Osteocyte (in vitro differentiated cells): ENCODE data around the gene ZSWIM8. TPM values are rescaled to one million over a fixed set of nuclear protein-coding genes. Genes with fewer than 3 reads are reported as not detected.
A peak's percentile ranks its signal among the peaks of the same experiment; 100 is the strongest.

Source experiments
- DNase-seq: peaks from one replicate; pipeline ENCODE4 v3.0.0; 2021; ENCODE audit warnings: mixed read lengths; ENCODE audit not compliant: unreplicated experiment; ENCODE audit errors: extremely low spot score
- H3K27ac Mint-ChIP-seq: one replicate; pipeline ENCODE4 v1.8.0; 2021; ENCODE audit warnings: mild to moderate bottlenecking, mixed read lengths; ENCODE audit not compliant: unreplicated experiment
- H3K27me3 Mint-ChIP-seq: one replicate; pipeline ENCODE4 v1.8.0; 2021; ENCODE audit warnings: mixed read lengths; ENCODE audit not compliant: unreplicated experiment
- H3K36me3 Mint-ChIP-seq: one replicate; pipeline ENCODE4 v1.8.0; 2021; ENCODE audit warnings: mixed read lengths; ENCODE audit not compliant: unreplicated experiment
- H3K4me1 Mint-ChIP-seq: one replicate; pipeline ENCODE4 v1.8.0; 2021; ENCODE audit warnings: mixed read lengths; ENCODE audit not compliant: unreplicated experiment
- H3K4me3 Mint-ChIP-seq: one replicate; pipeline ENCODE4 v1.8.0; 2021; ENCODE audit warnings: mild to moderate bottlenecking, moderate library complexity, mixed read lengths; ENCODE audit not compliant: unreplicated experiment
- H3K9me3 Mint-ChIP-seq: one replicate; pipeline ENCODE4 v1.8.0; 2021; ENCODE audit warnings: mixed read lengths; ENCODE audit not compliant: unreplicated experiment
- CTCF ChIP-seq: fragments of 200-600 bp; sonication (generic); IDR thresholded peaks from 2 replicates; pipeline ENCODE4 v1.5.0; 2021; ENCODE audit warnings: antibody characterized with exemption, mild to moderate bottlenecking, moderate library complexity
- total RNA-seq: library from RNA; stranded (reverse); gene quantifications from 2 replicates; pipeline ENCODE4 v1.2.1, GENCODE V29; 2021

The ZSWIM8 gene
- total RNA-seq, 1 donor from 2014 or later: 186 TPM

GRCh38 chr10:73806176-73806950 lies 21.0 kb downstream of the ZSWIM8 start:
- no peaks in the 10 kb centered on the region for H3K27me3 Mint-ChIP-seq
- H3K27ac Mint-ChIP-seq: no peak overlapping the region
- no peak for TF ChIP-seq CTCF
- H3K4me1 Mint-ChIP-seq: peaks cover 16% of the 10 kb centered on the region
- peaks cover 35% of the 10 kb centered on the region for H3K36me3 Mint-ChIP-seq
- H3K4me3 Mint-ChIP-seq: no peak overlapping the region
- H3K9me3 Mint-ChIP-seq: no peaks in the 10 kb centered on the region
- no peak for DNase-seq

- H3K4me1 Mint-ChIP-seq: peaks cover 17% of the 10 kb centered on the region
- no peaks in the 10 kb centered on the region for H3K9me3 Mint-ChIP-seq
- H3K4me3 Mint-ChIP-seq: no peak overlapping the region
- no peak for DNase-seq
- no peak for TF ChIP-seq CTCF
- no peak overlapping the region for H3K27ac Mint-ChIP-seq
- H3K36me3 Mint-ChIP-seq: peaks cover 31% of the 10 kb centered on the region
- H3K27me3 Mint-ChIP-seq: no peaks in the 10 kb centered on the region
Observed at GRCh38 chr10:73807471-73807870, 22.1 kb downstream of the ZSWIM8 start.

DNA sequence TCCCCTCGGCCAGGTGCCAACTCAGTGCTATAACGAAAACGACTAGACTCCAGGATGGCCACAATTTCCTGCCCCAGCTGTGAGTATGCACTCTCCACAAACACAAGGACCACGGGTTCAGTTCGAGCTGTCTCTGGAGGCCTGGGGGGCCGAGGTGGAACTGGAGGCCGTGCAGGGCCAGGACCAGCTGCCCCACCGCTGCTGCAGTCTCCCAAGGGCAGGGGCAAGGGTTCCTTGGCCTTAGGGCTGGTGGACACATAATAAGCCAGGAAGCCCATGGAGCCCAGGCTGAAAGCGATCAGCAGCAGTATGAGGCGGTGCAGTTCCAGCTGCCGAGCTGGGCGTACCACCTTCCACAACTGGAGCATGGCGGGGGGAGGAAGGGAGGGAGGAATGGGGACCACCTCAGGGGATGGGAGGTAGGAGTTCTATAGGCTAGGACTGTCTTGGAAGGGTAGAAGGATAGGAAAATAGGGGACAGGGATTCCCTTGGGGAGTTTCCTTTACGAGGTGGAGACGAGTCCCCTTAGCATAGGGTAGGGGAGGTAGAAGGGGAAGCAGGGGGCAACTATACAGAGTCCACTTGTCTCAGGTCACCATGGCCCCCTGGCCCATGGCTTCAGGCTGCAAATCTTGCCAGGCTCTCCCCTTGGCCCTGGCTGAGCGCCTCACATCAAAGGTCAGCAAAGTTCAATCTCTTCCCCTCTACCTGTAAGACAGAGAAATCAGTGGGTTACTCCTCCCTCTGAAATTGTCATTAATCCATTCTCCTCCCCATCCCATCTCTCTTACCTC lies 22.8 kb downstream of the ZSWIM8 start:
- Mint-ChIP-seq H3K9me3 (no peaks in the 10 kb centered on the region), H3K4me1 (peaks cover 19% of the 10 kb centered on the region), H3K36me3 (peaks cover 31% of the 10 kb centered on the region), H3K4me3 (no peak overlapping the region), H3K27ac (no peak overlapping the region), H3K27me3 (no peaks in the 10 kb centered on the region)
- DNase-seq: no peak
- TF ChIP-seq CTCF: no peak

DNA sequence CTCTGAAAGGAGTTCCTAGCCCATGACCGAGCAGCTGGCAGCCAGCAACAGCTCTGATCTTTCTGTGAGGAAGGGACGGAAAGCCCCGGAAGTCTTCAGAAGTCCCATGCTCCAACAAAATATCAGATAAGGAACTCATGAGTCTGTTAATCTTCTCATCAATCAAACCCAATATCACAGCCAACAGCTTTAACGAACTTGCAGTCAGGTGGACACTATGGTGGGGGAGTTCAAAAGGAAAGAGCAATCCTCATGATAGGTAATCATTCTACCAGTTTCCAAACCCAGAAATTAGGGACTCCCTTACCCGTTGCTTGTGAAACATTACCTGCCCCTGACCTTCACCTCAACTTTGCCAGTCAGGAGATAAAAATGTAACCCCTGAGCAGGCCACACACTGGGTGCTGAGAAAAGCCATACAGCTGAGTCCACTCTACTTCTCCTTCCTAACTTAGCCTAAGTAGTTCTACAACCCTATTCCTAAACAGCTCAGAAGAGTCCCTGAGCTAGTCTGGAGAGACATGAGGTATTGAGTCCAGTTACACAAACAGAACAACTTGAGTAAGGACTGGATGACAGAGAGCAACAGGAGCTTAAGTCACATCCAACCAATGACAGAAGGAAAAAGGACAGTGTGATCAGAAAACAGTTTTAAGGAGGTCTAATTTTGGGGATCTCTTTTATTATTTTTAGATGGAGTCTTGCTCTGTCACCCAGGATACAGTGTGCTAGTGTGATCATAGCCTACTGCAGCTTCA lies 23.8 kb downstream of the ZSWIM8 start:
- no peaks in the 10 kb centered on the region for H3K9me3 Mint-ChIP-seq
- H3K4me3 Mint-ChIP-seq: peak overlapping the region; percentile 10
- DNase-seq: no peak
- H3K27me3 Mint-ChIP-seq: no peaks in the 10 kb centered on the region
- H3K27ac Mint-ChIP-seq: no peak overlapping the region
- H3K4me1 Mint-ChIP-seq: peaks cover 19% of the 10 kb centered on the region
- no peak for TF ChIP-seq CTCF
- peaks cover 28% of the 10 kb centered on the region for H3K36me3 Mint-ChIP-seq

GRCh38 chr10:73810358-73810734 lies 24.9 kb downstream of the ZSWIM8 start:
- peak overlapping the region; percentile 81 for H3K4me3 Mint-ChIP-seq
- no peak for TF ChIP-seq CTCF
- H3K27ac Mint-ChIP-seq: peak overlapping the region; percentile 74

More at GRCh38 chr10:73810358-73810734, 24.9 kb downstream of the ZSWIM8 start:
- Mint-ChIP-seq H3K27me3 (no peaks in the 10 kb centered on the region), H3K36me3 (peaks cover 27% of the 10 kb centered on the region), H3K9me3 (no peaks in the 10 kb centered on the region), H3K4me1 (peaks cover 19% of the 10 kb centered on the region)
- DNase-seq: no peak
